RCC 7860 (cell line): ENCODE data around the gene GPR173.

Experiments used
- DNase-seq: peaks from one replicate; pipeline ENCODE4 v3.0.0-alpha.2; 2015; ENCODE audit warnings: low spot score
- FAIRE-seq: peaks from 2 replicates; lab custom pipeline; 2012; peaks lifted over from hg19 to GRCh38; lab: Jason Lieb, UNC

The GPR173 gene

GRCh38 chrX:53048169-53049126 is at the start of gene GPR173:
Gene GPR173 (plus strand): TSS chrX:53048789. CDS start chrX:53076622, 27,833 bp downstream.
- DNase-seq (no peak), FAIRE-seq (no peak)

GRCh38 chrX:53000447-53001135 is 48.0 kb upstream of the GPR173 start:
- DNase-seq (no peak), FAIRE-seq (no peak)

DNA sequence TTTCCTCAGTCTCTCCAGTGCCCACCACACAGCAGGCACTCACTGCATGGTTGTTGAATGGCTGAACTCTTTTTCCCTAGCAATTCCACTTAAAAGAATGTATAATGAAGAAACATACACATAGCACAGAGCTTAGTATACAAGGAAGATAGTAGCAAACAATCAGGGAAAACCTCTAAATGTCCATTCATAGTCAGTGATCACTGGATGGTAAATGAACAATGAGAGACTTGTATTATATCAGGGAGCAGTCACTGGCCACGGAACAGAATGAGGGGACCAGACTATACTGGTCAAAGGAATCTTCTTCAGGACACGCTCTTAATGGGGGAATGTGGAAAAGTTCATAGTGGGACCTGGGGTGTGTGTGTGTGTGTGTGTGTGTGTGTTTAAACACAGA is 46.6 kb upstream of the GPR173 start:
- no peak for FAIRE-seq
- DNase-seq: no peak

DNA sequence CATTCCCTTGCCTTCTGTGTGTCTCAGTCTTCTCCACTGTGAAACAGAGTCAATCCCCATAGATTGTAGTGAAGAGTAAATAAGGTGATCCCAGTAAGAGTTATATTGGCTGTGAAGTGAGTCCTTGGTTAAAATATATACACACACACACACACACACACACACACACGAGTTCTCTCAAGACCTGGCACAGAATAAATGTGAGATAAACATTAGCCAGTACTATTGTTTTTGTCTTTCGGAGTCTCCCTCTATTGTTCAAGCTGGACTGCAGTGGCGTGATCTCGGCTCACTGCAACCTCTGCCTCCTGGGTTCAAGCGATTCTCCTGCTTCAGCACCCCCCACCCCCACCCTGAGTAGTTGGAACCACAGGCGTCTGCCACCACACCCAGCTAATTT is 45.5 kb upstream of the GPR173 start:
- FAIRE-seq: no peak
- DNase-seq: no peak

GRCh38 chrX:53004038-53004437 is 44.6 kb upstream of the GPR173 start:
- FAIRE-seq: no peak
- no peak for DNase-seq

DNA sequence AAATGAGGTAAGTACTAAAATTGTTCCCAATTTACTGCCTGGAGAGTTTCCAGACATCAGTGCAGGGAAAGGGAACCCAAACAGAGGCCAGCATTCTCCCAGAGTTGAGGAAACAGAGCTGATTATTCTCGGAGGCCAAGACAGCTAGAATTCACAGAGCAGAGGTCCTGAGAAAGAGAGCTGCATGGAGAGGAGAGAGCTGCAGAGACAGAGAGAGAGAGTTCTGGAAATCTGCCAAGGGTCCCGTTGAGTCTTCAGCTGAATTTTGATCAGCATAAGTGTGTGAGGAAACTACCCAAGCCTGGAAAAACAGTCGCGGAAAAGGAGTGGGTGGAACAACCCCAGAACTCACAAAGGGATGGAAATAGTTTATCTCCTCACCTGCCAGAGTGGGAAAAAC is 43.8 kb upstream of the GPR173 start:
- no peak for FAIRE-seq
- no peak for DNase-seq

- no peak for FAIRE-seq
- no peak for DNase-seq
Observed at GRCh38 chrX:53005327-53005726, 43.3 kb upstream of the GPR173 start.

- no peak for DNase-seq
- FAIRE-seq: no peak
Observed at GRCh38 chrX:53009032-53009431, 39.6 kb upstream of the GPR173 start.

DNA sequence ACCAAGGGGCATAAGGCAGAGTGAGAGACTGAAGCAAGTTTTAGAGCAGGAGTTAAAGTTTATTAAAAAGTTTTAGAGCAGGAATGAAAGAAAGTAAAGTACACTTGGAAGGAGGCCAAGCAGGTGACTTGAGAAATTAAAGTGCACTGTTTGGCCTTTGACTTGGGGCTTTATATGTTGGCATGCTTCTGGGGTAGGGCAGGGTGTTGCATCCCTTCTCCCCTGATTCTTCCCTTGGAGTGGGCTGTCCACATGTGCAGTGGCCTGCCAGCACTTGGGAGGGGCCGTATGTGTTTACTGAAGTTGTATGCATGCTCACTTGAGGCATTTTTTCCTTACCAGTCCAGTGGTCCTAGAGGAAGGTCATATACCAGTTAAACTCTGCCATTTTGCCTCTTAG is 35.3 kb upstream of the GPR173 start:
- FAIRE-seq (no peak), DNase-seq (no peak)

- DNase-seq (no peak), FAIRE-seq (no peak)
Observed at GRCh38 chrX:53018627-53019026, 30.0 kb upstream of the GPR173 start.

GRCh38 chrX:53022381-53022780 is 26.2 kb upstream of the GPR173 start:
- no peak for DNase-seq
- no peak for FAIRE-seq

DNA sequence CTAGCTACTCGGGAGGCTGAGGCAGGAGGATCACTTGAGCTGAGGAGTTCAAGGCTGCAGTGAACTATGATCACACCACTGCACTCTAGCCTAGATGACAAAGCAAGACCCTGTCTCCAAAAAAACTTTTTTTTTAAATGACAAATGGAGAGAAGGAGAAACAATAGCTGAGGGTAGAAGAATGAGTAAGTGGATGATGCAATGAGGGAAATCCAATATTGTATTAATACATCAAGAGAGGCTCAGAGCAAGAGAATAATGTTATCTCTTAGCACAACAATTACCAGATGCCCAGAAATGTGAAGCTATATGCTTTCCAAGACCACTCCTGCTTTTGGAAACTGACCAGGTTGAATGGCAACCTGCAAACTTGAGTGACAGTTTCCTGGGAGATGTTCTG is 19.9 kb upstream of the GPR173 start:
- FAIRE-seq: no peak
- DNase-seq: no peak

GRCh38 chrX:53031380-53031779 is 17.2 kb upstream of the GPR173 start:
- no peak for DNase-seq
- no peak for FAIRE-seq

GRCh38 chrX:53036149-53036548 is 12.4 kb upstream of the GPR173 start:
- FAIRE-seq (no peak), DNase-seq (no peak)

DNA sequence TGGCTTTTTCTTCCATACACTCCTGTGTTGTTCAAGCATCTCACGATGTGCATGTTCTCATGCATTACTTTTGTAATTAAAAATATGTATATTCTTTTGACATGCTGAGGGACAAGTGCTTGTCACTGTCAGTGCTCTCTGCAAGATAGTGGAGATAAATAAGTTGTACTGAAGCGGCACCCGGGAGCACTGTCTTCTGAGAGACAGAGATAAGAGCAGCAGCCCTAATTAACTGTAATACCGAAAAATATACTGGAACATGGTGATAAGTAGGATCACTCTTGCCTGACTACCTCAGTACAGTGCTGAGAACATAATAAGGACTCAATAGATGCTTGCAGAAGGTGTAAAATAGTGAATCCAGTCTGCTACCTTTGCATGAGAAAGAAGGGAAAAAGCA is 9.4 kb upstream of the GPR173 start:
- DNase-seq: no peak
- FAIRE-seq: no peak

GRCh38 chrX:53044995-53045394 is 3.6 kb upstream of the GPR173 start:
- FAIRE-seq (no peak), DNase-seq (no peak)

- FAIRE-seq (no peak), DNase-seq (no peak)
Observed at GRCh38 chrX:53047228-53047627, 1.4 kb upstream of the GPR173 start.

DNA sequence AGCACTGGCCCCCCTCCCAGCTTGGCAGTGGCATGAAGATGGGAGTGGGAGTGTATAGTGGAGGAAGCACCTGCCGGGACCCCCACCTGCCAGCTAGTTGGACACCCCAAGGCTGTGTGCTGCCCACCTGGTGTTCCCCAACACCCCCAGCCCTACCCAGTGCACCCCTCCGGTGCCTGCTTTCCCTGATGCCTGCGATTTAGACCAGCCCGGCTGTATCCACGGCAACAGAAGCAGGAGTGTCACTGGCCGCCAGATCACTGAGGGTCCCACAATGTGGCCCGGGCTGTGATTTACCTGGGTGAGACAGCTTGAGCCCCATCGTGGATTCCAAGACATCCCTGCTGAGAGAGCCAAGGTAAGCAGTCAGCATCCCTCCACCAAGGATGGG is 533 bp downstream of the GPR173 start:
- FAIRE-seq: no peak
- no peak for DNase-seq

DNA sequence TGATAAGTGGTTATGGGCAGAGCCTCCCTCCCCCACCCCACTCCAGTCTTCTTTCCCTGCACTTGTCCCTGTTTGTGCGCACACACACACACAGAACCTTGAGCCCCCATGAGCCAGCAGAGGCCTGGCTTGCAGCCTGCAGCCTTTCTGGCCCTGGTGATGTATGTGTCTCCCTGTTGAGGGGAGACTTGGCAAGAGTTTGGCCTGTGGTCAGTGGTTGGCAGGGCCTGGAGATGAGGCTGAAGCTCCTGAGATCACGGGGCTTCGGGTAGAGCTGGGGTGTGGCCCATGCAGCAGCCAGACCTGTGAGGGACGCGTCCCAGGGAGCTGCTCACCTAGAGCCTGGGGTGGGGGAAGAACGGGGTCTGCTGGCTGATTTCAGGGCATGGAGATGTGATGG is 2.3 kb downstream of the GPR173 start:
- FAIRE-seq: no peak

DNA sequence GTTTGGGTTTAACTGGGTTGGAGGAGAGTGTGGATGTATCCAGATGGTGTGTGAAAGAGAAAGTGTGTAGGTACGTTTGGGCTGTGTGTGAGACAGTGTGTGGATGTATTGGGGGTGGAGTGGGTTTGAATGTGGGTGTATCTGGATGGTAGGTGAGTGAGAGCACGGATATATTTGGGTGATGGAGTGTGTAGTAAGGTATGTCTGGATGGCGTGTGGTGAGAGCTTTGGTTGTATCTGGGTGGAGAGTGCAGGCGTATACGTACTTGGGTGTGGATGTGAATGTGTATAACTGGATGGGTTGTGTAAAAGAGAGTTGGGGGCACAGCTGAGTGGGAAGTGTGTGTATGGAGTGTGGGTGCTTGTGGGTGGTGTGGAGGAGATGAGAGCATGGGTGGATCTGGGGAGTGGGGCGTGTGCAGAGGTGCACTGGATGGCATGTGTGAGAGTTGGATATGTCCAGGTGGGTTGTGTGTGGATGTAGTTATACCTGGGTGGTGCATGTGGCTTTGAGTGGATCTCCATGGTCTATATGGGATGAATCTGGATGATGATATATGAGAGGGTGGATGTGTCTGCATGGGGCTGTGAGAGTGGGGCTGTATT is 6.8 kb downstream of the GPR173 start:
- FAIRE-seq (no peak), DNase-seq (no peak)

More for the DNA sequence above, 2.3 kb downstream of the GPR173 start:
- no peak for DNase-seq

GRCh38 chrX:53056292-53056691 is 7.7 kb downstream of the GPR173 start:
- no peak for FAIRE-seq
- DNase-seq: no peak

DNA sequence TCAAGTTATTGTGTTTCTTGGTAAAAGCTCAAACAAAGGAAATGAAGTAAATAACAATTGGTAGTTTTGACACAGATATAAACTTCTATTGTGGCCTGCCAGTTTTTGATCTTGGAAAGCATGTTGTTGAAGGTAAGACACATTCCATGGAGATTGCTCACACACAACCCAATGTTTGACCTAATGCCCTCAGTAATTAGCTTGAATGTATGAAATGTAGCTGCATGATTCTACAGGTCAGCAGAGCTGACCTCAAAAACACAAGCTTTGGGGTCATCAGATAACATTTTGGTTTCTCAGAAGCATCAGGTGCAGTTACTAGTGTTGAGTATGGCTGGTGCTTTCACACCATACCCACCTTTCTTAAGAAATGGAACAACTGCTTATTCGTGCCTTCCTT is 16.5 kb downstream of the GPR173 start:
- no peak for FAIRE-seq
- no peak for DNase-seq
